HG03460 (cell line): ENCODE measurements around the gene MLLT3.

Source experiments
- ATAC-seq: cut with Tn5 transposase; IDR thresholded peaks from one replicate; pipeline ENCODE4 v1.9.1; 2021; ENCODE audit not compliant: unreplicated experiment

The MLLT3 gene

DNA sequence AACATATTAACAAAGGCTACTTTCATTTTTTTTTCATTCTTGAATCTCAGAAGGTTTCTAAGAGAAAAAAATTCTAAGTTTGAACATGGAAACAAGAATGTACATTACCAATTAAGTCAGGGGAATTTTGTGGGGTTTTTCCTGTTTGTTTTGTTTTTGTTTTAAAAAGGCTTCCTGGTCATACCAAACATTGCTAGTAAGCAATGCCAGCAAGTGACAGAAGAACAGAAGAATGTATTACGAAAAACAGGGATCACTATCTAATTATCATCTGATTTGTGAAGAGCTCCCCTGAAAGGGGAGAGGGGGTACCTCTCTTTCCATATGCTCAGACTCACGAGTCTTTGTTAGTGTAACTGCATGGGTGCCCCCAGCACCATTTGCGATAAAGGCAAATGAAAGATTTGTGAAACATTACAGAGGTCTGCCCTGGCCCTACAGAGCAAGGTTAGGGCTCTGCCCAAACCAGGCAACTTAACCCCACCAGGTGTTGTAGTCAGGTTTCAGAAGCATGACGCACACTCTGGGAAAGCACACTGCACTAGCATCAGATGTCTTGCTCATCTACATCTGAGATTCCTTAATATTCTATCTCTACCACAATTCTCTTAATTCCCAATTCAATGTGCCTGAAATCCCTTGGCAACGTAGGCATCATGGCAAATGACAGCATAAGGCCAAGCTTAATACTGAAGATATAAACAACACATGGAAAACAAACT is 268.2 kb downstream of the MLLT3 start:
- ATAC-seq = no peak

DNA sequence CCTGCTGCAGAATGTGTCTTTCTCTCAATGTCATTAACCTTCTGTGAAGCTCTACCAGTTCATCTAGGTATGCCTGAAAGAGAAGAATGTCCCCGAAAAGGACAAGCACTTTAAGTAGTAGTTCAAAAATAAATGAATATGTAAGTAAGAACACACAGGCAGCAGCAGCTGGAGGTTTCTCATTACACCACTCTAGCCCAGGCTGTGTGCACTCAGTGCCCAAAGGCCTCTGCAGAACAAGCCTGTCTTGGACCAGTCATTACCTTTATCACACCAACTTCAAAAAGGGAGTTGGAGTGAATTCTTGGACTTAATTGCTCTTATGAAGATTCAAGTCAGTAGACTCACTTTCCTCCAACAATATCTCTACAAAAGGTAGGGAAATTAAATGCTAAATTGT is 268.8 kb downstream of the MLLT3 start:
- no peak for ATAC-seq

DNA sequence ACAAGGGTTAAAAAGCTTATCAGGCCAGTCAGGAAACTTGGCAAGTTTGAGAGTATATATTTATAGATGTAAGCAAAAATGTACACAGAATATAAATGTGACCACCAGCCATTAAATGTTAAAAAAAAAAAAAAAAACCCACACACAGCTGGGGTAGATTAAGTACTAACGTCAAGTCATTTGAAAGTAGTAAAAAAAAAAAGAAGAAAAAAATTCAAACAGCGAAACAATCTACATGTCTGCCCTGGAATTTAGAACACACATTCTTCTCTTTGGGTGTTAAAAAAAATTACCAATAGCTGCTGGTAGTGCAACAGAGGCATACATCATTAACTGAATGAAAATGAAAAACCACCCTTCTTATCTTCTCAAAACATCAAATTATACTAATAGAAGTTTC is 269.7 kb downstream of the MLLT3 start:
- no peak for ATAC-seq

DNA sequence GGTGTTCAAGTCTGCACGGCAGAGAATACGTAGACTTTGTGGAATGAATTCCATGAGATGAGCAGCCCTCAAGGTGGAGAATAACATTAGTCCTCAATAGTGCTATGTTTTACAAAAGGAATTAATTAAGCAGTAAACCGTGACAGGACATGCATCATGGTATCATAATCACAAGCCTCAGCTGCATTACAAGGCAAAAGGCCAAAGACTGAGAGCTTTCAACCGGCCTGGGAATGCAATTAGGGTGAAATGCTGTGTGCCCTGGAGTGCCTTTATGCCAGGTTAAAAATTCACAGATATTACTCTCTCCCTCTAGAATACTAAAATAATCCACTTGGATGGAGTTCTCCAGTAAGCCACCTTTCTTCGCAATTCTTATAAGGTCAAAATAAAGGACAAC is 270.6 kb downstream of the MLLT3 start:
- ATAC-seq = no peak

DNA sequence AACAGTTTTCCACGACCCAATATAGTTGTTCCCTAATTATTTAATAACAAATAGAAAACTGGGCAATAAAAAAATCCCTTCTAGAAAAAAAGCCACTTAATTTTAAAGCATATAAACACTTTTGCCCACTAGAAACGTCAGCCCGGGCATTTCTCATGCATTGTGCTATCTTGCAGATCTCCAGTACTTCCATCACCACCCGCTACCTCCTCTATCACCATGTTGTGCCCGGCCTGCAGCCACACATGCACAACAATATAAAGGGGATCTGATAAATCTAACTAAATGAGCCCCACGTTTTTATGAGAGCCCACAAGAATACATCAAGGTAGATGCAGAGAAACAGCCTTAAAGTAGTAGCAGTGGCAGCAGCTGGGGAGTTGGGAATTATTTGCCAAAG is 272.7 kb downstream of the MLLT3 start:
- ATAC-seq = no peak

DNA sequence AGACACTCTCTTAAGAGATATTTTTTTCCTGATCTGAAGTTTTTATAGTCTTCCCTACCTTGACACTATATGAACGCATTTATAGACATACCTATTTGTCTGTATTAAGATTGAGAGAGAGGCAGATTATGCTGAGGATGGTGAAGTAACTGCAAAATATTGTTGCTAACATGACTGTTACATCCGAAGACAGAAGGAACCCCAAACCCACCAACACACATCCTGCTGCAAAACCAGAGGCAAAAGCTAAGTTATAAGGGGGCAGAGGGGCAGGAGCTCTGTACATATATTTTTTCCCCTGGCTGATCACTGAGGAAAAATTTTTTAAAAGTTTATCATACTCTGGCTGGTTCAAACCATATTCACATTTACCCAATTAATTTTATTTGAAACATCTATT is 279.0 kb downstream of the MLLT3 start:
- ATAC-seq = no peak

DNA sequence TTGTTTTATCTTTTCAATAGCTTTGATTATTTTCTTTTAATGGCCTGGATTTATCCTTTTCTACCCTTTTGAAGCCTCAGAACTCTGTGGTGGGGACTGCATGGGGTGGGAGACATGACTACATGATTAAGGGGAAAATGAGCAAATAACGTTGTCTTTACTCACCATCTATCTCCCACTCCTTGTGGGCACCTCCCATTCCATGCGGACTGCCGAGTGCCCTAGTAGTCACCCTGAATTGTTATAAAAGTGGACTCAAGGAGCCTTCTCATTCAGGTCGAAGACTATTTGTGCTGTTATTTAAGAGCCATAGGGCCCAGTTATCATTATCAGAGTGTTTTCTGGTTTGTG is 281.8 kb downstream of the MLLT3 start:
- no peak for ATAC-seq

DNA sequence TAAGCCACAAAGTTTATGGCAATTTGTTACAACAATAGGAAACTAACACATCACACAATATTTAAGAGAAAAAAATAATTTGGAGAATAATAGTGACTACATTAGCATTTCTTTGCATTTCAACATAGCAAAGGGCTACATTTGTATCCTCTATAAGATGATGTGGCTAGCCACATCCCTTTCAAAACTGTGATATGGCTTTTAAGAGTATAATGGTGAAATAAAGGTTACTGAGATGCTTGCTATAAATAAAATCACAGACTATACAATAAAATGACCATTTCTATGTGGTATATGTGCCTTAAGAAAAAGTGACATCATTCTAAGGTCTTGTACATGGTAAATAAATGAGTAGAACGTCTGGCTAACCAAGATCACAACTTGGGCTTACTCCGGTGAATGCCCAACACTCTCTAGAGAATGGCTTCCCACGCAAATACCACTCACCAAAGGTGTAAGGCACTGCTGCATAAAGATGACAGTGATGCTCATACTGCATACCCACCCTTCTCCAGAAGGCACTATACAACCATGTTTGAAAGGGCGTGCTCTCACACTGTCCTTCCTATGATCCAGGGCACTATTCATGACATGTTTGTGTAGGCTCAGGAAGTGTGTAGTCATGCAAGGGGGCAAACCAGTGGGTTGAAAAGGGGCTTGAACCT is 286.5 kb downstream of the MLLT3 start:
- ATAC-seq = no peak

DNA sequence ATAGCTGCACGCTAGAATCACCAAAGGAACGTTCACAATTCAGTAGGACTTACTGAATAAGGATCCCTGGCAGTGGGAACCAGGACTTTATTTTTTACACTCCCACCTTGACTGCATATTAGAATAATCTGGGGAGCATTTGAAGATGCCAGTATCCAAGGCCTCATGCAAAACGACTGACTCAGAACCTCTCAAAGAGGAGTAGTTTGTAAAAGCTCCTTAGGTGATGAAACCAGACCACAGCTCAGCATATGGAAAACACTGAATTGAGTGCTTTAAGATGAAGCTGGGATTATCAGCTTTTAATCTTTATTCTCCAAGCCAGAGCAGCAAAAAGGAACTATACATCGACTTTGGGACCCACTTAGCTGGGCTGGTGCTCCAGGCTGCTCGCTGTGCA is 288.3 kb downstream of the MLLT3 start:
- no peak for ATAC-seq

DNA sequence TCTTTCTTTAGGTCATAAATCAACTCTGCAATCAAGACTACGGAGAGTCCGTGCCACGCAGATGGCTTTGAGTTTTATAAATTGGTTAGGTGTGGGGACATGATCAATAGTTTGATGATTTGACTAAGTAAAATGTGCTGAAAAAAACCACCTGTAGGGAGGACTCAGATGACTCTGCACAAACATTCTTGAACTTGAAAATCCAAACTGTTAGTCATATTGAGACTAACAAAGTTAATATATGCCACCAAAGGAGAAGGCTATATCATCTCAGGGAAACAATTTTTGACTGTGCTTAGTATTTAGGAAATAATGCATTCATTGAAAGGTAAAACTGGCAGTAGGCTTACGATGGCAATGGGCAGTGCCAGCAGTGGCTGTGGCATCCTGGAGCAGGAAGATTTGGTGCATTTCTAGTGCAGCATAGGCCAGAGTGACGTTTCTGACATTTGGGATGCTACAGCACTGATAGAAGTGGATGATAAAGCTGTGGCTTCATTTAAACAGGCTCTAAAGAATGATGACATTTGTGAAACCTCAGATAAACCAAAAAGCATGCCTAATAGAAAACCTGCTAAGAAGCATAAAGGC is 291.1 kb downstream of the MLLT3 start:
- peak; percentile 80 for ATAC-seq

DNA sequence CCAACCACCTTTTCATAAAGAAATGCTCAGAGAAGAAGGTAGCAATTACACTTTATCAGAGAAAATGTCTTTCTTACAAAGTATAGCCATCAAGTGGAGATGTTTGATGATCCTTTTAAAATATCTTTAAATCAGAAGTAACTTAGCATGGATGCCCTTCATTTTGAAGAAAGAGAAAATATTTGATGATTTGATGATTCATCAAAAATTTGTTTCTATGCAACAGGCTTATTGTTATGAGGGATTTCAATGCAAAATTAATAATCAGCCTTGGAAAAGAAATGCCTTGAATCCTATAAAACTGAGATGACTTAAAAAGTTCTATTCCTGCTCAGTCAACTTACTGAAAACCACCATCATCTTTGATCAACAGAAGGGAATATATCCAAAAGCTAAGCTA is 291.6 kb downstream of the MLLT3 start:
- no peak for ATAC-seq

DNA sequence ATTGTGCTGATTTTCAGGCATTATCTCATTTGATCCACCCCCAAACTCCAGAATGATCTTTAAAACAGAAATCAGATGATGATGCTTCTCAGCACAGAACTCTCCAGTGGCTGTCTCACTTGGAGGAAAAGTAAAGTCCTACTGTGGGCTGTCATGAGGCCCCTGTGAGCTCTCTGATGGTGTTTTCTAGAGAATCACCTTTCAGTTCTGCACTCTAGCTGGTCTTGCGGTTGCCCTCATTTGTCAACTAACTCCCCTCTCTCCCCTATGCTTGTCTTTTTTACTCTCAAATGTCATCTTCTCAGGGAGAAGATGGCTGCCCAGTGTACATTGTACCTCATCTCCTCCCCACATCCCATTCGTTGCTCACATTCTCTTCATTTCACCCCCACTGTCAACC is 295.8 kb downstream of the MLLT3 start:
- ATAC-seq = no peak

DNA sequence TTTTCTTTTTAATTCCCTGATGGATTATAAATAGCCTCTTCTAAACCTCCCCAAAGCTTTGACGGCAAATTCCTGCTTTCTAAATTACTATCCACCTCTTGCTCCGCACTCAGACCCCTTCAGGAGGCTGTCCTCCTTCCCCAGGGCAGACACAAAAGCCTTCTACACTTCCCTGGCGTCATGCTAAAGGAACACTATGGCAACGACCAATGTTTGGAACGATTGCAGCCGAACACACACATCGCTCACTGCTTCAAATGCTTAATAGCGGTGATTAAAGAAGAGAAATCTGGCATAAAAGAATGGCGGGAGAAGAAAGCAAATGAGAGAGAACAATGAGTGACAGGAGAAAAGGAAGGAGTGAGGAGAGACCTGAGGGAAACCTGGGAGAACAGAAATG is 297.3 kb downstream of the MLLT3 start:
- no peak for ATAC-seq

DNA sequence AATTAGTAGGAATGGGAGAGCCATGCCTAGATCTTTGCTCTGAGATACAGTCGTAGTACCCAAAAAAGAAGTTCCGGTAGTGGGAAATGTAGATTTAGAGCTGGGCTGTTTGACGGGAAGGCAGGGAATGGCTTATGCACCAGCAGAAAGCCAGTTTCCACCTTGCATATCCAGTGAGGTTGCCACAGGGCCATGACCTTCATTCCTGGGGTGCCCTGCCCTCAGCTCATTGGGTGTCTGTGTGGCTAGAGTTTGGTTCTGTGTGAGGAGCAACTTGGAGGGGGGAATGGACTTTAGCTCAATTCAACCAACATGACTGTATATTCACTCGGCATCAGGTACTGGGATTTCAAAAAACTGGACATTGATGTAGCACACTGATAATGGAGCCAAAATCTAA is 300.1 kb downstream of the MLLT3 start:
- no peak for ATAC-seq

DNA sequence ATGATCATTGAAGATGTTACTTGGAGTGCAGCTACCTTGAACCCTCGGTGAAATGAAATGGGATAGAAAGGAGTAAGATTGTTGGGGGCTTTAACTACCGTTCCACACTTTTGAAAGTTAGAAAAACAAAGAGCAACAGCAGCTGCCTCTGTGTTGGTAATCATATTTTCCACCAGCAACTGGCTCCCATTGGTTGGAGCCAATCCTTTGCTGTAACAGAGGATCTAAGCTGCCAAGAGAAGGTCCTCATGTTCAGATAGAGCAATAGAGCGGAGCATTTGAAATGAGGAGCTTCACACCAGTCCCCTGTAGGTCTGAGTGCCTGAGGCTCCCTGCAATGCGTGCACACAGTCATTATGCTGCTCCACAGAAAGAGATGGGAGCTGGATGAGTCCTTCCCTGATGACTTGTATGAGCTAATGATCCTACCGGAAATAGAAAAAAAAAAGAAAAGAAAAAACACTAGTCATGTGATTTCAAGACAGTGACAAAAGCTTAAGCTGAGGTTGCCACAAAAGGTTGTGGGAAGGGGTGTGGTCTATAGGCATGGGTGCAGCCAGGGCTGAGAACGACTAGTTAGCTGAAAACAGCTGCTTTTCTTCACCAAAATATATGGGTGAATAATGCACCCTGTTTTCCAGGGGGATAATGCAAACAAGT is 300.7 kb downstream of the MLLT3 start:
- ATAC-seq = no peak

DNA sequence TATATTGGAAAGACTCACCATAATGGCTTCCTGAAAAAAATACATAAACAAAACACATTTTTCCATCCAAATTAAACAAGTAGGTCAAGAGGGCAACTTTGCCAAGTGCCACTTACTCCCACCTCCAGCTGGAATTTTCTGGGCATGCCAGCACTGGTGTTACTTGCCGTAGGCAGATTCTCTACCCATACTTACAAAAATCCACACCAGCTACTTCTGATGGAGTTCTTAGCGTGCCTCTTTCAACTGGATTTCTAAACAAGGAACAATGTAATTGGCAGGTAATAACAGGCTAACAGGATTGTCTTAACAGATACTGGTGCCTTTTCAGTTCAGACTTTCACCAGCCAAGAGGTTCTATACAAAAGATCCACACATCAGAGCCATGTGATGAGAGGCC is 301.4 kb downstream of the MLLT3 start:
- ATAC-seq = no peak

DNA sequence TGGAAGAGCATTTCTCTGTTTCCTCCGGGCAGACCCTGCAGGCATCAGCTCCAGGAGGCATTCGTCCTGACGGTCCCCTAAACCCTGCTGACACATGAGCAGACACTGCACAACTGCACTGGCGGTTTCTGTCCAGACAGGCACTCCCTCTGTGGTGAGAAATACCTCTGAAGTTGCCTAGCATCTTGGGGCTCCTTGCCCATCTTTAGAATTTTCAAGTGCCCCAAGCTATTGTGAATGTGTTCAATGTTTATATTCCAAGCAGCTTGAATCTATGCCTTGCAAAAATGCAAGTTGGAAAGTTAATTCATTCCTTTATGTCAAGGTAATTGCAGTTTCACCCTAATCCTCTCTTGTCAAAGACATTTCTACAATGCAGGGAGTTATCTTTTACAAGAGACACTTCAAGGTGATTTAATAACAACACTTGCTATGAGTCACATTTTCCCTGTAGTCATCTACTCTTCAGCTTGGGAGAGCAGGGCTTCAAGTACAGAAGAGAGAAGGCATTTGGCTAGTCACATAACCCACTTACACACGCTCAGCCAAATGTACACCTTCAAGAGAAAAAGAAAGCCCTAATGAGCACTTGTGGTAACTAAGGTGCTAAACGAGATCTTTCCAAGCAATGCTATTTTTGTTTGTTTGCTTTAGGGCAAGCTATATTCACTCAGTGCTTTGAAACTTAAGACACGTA is 302.5 kb downstream of the MLLT3 start:
- ATAC-seq = no peak

DNA sequence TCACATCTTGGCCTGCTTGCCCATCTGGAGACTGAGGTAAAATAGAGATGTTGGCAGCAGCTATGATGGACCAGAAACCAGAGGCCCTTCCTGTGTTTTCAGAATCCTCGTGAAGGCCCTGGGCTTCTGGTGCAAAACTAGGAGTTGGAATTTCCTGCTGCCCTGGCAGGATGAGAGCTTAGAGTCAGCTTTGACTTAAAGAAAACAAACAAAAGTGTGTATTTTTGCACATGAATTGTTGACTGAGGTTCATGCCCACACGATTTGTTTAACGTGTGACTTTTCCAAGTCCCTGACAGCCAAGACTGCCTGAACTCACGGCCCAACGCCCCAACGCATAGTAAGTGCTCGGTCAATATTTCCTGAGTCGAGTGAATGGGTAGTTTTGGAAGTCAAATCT is 303.1 kb downstream of the MLLT3 start:
- ATAC-seq = no peak

DNA sequence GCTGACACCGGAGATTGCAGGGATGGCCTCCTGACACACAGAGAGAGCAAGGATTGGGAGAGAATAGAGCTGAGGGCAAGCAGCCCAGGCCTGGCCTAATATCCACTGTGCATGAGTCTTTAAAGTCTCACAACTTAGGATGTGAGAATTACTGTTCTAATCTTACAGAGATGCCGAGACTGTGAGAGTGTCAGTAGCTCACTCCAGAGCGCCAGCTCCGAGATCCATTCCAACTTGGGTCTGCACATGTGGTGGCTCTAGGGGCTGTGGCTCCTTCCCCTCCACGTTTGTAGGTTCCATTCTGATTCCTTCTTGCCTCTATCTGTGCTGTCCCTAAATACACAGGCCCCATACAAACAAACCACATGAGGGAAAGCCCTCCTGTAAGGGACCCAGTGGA is 304.6 kb downstream of the MLLT3 start:
- no peak for ATAC-seq

DNA sequence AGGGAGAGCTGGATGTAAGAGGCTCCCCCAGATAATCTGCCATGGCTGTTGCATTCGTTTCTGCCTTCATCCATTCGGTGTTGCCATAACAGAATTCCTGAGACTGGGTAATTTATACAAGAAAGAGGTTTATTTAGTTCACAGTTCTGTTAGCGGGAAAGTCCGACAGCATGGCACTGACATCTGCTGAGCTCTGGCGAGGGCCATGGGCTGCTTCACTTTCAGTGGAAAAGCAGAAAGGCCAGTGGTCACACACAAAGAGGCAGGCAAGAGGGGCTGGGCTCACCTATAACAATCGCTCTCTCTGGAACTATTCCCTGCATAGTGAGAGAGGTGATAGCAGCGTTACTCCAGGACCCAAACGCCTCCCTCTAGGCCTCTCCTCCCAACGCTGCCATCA is 305.9 kb downstream of the MLLT3 start:
- ATAC-seq = no peak

DNA sequence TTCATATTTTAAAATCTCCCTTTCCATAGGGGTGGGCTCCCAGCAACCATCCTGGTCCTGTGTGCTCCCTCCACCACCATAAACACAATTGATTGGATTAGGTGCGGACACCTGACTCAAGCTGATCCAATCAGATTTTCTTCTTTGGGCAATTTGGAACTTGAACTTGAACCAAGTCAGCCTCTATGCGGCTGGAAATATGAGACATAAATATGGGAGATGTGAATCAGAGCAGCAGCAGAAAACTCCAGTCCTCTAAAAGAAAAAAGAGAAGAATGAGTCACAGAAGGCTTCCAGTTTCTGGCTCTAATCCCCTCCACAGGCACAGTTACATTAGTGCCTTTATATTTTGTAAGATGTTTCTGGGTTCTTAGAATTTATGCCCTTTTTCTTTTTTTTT is 306.6 kb downstream of the MLLT3 start:
- ATAC-seq = no peak

DNA sequence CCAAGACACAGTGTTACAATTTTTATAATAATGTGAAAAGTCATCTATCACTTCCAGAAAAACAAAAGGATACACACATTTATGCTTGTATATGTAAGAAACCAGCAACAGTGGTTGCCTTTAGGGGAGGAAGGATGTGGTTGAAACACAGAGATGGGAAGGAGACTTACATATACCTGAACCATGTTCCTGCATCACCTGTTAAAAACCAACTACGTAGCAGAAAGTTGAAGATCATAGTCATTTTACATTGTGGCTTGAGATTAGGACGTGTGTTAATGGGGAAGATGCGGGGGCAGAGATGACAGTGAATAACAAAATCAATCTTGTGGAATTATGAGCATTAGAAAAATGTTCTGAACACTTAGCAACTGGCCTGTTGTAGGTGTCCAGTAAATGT is 307.3 kb downstream of the MLLT3 start:
- ATAC-seq = no peak
